Fibroblast of skin of back (primary cell): ENCODE measurements around the gene CDX1.

Experiments used
- DNase-seq: peaks from one replicate; pipeline ENCODE4 v3.0.0-alpha.2; 2013

The CDX1 gene

GRCh38 chr5:150131978-150132694 is 34.4 kb upstream of the CDX1 start:
- DNase-seq, result no peak

GRCh38 chr5:150132740-150133139 is 33.8 kb upstream of the CDX1 start:
- no peak for DNase-seq

- no peak for DNase-seq
Measured at GRCh38 chr5:150133581-150134197, 32.9 kb upstream of the CDX1 start.

GRCh38 chr5:150134198-150134588 is 32.4 kb upstream of the CDX1 start:
- DNase-seq, result no peak

- DNase-seq, result no peak
Measured at GRCh38 chr5:150135557-150136304, 30.8 kb upstream of the CDX1 start.

- DNase-seq, result no peak
Measured at GRCh38 chr5:150136305-150137167, 30.0 kb upstream of the CDX1 start.

- DNase-seq, result peak; percentile 82
Measured at GRCh38 chr5:150137168-150137957, 29.2 kb upstream of the CDX1 start.

- DNase-seq, result peak; percentile 48
Measured at GRCh38 chr5:150137997-150138396, 28.6 kb upstream of the CDX1 start.

- peak; percentile 96 for DNase-seq
Measured at GRCh38 chr5:150138551-150139265, 27.9 kb upstream of the CDX1 start.

GRCh38 chr5:150139334-150139733 is 27.2 kb upstream of the CDX1 start:
- DNase-seq, result peak; percentile 95

- DNase-seq, result peak; percentile 88
Measured at GRCh38 chr5:150140830-150141229, 25.7 kb upstream of the CDX1 start.

- DNase-seq, result peak; percentile 89
Measured at GRCh38 chr5:150141544-150142184, 24.9 kb upstream of the CDX1 start.

- no peak for DNase-seq
Measured at GRCh38 chr5:150142185-150142958, 24.2 kb upstream of the CDX1 start.

- DNase-seq, result peak; percentile 91
Measured at GRCh38 chr5:150142959-150143349, 23.6 kb upstream of the CDX1 start.

- DNase-seq, result peak; percentile 98
Measured at GRCh38 chr5:150143350-150144245, 23.0 kb upstream of the CDX1 start.

GRCh38 chr5:150144246-150144801 is 22.3 kb upstream of the CDX1 start:
- peak; percentile 94 for DNase-seq

GRCh38 chr5:150144879-150145278 is 21.7 kb upstream of the CDX1 start:
- no peak for DNase-seq

- DNase-seq, result no peak
Measured at GRCh38 chr5:150146235-150146634, 20.3 kb upstream of the CDX1 start.
